ENCODE measurements around the gene RAPSN.
A peak's percentile ranks its signal among the peaks of the same experiment; 100 is the strongest.

The RAPSN gene

DNA sequence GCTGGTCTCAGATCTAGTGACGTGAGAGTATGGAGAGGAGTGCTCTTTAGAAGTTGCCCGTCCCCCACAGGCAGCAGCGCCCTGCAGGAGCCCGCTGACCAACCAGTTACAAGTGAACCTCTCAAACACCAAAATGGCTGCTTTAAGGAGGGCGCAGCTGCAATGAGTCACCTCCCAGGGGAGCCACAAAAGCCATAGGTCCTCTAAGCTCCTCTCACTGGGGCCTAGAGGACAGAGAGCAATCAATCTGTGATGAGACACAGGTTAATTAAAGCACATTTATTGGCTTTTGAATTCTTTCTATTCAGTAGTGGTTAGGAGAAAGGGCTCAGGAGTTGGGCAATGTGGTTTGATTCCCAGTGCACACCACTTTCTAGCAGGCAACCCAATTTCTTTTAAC lies 15.5 kb upstream of the RAPSN start:
- no peak for DNase-seq

DNA sequence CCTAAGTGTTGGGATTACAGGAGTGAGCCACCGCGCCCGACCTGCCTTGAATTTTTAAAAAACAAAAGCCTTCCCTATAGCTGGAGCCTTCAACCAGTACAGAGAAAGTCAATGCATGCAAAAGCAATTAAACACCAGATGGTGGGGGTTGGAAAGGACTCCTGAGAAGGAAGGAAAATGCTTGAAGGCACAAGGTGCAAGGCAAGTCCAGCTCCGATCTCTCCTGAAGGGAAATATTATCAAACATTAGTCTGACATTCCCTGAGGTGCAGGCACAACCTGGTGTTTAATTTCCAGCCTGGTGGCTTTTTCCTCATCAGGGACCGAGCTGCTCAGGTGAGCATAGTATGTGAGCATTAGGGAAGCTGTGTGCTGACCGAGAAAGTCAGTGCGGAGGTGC lies 12.9 kb upstream of the RAPSN start:
- DNase-seq, result no peak

DNA sequence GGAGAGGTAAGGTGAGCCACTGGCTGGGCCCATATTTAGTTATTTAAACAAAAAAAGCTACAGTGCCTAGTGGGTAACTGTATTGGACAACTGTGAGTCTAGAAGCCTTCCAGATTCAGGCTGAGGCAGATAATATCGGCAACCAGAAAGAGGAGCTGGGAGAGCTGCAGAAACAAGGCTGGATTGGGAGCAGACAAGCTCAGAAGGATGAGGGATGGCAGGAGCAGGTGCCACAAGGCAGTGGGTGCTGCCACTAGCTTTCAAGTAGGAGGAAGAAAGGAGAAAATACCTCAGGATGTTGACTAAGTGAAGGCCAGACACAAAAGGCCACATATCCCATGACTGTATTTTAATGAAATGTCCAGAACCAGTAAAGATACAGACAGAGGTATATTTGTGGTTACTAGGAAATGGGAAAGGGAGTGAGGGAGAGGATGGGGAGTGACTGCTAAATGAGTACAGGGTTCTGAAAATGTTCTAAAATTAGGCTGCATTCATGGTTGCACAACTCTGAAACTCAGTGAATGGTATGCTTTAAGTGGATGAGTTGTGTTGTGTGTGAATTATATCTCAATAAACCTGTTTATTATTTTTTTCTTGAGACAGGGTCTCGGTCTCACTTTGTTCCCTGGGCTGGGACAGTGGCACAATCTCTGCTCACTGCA lies 11.8 kb upstream of the RAPSN start:
- no peak for DNase-seq

DNA sequence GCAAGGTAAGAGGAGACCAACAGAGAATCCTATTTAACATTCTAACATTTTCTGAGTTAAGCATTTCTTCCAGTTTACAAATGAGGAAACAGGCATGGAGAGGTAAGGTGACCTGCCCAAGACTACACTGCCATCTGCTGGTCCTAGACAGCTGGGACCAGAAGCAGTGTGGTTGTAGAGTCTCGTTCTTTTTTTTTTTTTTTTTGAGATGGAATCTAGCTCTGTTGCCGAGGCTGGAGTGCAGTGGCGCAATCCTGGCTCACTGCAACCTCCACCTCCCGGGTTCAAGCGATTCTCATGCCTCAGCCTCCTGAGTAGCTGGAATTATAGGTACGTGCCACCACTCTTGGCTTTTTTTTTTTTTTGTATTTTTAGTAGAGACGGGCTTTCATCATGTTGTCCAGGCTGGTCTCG lies 5.3 kb upstream of the RAPSN start:
- peak; percentile 36 for DNase-seq

DNA sequence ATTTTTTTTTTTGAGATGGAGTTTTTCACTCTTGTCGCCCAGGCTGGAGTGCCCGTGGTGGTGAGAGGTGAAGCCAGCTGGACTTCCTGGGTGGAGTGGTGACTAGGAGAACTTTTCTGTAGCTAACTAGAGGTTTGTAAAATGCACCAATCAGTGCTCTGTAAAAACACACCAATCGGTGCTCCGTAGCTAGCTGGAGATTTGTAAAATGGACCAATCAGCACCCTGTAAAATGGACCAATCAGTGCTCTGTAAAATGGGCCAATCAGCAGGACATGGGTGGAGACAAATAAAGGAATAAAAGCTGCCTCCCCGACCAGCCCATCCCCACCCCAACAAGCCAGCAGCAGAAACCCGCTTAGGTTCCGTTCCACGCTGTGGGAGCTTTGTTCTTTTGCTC lies 4.4 kb upstream of the RAPSN start:
- DNase-seq, result no peak

DNA sequence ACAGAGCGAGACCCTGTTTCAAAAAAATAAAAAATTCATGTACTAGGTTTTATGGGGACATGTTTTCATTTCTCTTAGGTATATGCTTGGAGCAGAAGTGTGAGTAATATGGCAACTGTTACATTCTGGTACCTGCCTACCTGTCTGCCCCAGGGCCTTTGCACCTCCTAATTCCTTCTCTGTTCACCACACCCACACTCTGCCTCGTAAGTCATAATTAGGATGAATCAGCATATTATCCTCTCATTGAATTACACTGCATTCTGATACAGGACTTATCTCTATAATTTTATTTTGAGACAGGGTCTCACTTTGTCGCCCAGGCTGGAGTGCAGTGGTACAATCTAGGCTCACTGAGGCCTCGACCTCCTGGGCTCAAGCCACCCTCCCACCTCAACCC lies 3.1 kb upstream of the RAPSN start:
- DNase-seq, result no peak

- no peak for DNase-seq
Observed at GRCh38 chr11:47451436-47451835, 2.5 kb upstream of the RAPSN start.

DNA sequence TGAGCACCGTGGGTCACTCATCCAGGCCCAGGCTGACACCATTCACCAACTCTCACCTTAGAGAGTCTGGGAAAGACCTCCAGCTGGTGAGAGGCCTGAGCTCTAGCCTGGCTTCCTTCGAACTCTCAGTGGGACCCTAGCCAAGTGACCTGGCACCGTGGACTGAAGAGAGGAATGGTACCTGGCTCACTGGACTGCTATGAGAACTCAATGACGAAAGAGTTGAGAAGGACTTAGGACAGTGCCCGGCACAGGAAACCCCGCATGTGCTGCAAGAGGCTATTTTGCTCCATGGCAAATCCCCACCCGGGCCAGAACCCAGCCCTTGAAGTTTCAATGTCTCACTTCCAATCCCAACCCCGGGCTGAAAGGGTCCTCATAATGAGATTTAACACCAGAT lies 605 bp upstream of the RAPSN start:
- no peak for DNase-seq

DNA sequence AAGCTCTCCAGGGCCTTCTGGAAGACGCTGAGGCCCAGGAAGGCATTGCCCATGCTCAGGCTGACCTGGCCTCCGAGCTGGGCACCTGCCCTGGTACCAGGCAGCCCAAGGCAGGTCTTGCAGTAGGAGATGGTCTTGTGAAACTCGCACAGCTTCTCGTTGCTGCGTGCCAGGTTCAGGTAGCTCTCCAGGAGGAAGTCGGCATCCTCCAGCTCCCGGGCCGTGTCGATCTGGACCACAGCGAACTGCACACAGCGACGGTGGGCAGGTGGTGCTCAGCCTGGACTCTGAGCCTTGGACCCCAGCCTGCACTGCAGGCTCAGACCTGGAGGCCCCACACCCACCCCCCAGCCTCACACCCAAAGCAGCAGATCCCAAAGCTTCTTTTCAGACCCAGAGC lies 1.0 kb downstream of the RAPSN start:
- no peak for DNase-seq

DNA sequence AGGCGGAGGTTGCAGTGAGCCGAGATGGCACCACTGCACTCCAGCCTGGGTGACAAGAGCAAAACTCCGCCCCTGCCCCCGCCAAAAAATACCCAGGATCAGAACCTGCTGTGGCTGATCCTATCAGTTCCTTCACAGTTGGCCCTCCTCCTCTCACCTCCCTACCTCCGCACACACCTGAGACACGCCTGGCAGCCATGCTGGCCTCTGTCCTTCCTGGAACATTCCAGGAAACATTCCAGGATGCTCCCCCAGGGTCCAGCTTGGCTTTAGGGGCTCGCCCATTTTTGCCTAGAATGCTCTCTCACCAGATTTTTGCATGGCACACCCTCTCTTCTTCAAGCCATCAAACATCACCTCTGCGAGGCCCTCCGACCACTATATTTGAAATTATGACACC lies 2.1 kb downstream of the RAPSN start:
- no peak for DNase-seq

GRCh38 chr11:47445840-47446239 lies 3.1 kb downstream of the RAPSN start:
- DNase-seq, result no peak

GRCh38 chr11:47443817-47444216 lies 5.1 kb downstream of the RAPSN start:
- DNase-seq, result no peak

- DNase-seq, result no peak
Observed at GRCh38 chr11:47443028-47443700, 5.8 kb downstream of the RAPSN start.

DNA sequence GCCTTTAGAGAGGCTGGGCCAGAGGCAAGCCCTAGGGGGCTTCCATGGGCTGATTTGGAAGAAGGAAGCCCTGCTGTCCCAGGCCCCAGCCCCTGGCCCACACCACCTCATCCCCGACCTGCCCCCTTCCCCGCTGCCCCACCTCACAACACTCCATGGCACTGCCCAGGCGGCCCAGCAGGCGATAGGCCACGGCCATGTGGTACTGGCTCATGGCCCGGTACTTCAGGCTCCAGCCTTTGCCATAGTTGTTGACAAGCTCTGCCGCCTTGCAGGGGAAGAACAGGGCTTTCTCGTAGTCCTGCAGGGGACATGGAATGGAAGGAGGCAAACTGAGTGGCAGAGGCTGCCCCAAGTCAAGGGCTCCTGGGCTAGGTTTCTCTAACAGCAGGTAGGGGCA lies 6.4 kb downstream of the RAPSN start:
- DNase-seq, result no peak

GRCh38 chr11:47441421-47441820 lies 7.5 kb downstream of the RAPSN start:
- DNase-seq, result no peak

DNA sequence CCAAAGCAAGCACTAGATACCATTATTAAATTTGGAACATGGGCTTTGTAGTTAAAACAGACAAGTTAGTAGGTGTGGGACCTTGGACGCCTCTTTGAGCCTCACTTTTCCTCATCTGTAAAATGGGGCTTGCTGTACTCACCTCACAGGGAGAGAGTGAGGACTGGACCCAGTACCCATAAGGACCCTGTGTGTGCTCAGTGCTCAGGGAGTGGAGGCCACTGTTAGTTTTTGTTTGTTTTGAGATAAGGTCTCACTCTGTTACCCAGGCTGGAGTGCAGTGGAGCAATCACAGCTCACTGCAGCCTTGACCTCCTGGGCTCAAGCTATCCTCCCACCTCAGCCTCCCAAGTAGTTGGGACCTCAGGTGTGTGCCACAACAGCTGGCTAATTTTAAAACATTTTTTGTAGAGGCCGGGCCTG lies 8.9 kb downstream of the RAPSN start:
- no peak for DNase-seq

- DNase-seq, result no peak
Observed at GRCh38 chr11:47438721-47439120, 10.2 kb downstream of the RAPSN start.

GRCh38 chr11:47437746-47438418 lies 11.1 kb downstream of the RAPSN start:
- no peak for DNase-seq

- no peak for DNase-seq
Observed at GRCh38 chr11:47437218-47437745, 11.7 kb downstream of the RAPSN start.

DNA sequence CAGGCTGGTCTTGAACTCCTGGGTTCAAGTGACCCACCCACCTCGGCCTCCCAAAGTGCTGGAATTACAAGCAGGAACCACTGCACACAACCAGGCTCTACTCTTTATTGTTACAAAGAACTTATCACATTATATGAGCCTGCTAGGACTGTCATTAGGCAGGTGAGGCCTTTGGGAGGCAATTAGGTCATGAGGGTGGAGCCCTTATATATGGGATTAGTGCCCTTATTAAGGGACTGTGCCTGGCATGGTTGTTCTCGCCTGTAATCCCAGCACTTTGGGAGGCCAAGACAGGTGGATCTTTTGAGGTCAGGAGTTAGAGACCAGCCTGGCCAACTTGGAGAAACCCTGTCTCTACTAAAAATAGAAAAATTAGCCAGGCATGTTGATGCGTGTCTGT lies 12.2 kb downstream of the RAPSN start:
- DNase-seq, result no peak

- DNase-seq, result no peak
Observed at GRCh38 chr11:47435687-47436086, 13.2 kb downstream of the RAPSN start.

GRCh38 chr11:47434011-47434786 lies 14.7 kb downstream of the RAPSN start:
- DNase-seq, result no peak

- DNase-seq, result no peak
Observed at GRCh38 chr11:47433157-47433556, 15.8 kb downstream of the RAPSN start.
